Peyer's patch (tissue), 4 donors: Measurements from ENCODE around the gene FOXO6. TPM values are rescaled to one million over a fixed set of nuclear protein-coding genes. Genes with fewer than 3 reads are reported as not detected.

Experiments
- DNase-seq, 3 donors: peaks; one replicate each; pipeline ENCODE4 v3.0.0-alpha.2; 2017 to 2019
- H3K27ac ChIP-seq, 4 donors: fragments of 200-600 bp; sonication (generic); one replicate each; pipeline ENCODE4 v1.5.1; 2016 to 2019
- H3K27me3 ChIP-seq, 2 donors: fragments of 200-600 bp; sonication (generic); one replicate each; pipeline ENCODE4 v1.5.1; 2019
- H3K36me3 ChIP-seq, 3 donors: fragments of 200-600 bp; sonication (generic); one replicate each; pipeline ENCODE4 v1.5.1; 2016 to 2019
- H3K4me1 ChIP-seq, 4 donors: fragments of 200-600 bp; sonication (generic); one replicate each; pipeline ENCODE4 v1.5.1; 2016 to 2019
- H3K4me3 ChIP-seq, 4 donors: fragments of 200-600 bp; sonication (generic); 1 replicate in 3 of 4; 2 replicates in 1 of 4; pipeline ENCODE4 v1.5.1; 2016 to 2019; ENCODE audit warnings: mild to moderate bottlenecking in 1 of 4
- H3K9me3 ChIP-seq, 4 donors: fragments of 200-600 bp; sonication (generic); one replicate each; pipeline ENCODE4 v1.5.1; 2016 to 2019; ENCODE audit warnings: mild to moderate bottlenecking in 1 of 4
- CTCF ChIP-seq, 6 experiments: fragments of 450-650 bp in 4 of 6; fragments of 200-600 bp in 2 of 6; sonication (generic) in 1 of 6; IDR thresholded peaks; one replicate each; pipeline ENCODE4 v1.5.1; 2017 to 2019; ENCODE audit warnings: antibody characterized with exemption in 6 of 6, mild to moderate bottlenecking in 3 of 6, moderate library complexity in 1 of 6
- POLR2A ChIP-seq, 2 donors: fragments of 450-650 bp; IDR thresholded peaks; one replicate each; pipeline ENCODE4 v1.5.1; 2017; ENCODE audit warnings: antibody characterized with exemption in 2 of 2, mild to moderate bottlenecking in 2 of 2, moderate library complexity in 2 of 2
- total RNA-seq, 4 donors: library from RNA; depleted of rRNA; stranded (reverse); fragments of >200 nt; gene quantifications; one replicate each; pipeline ENCODE4 v1.1.0, GENCODE V29; 2016

The FOXO6 gene
- total RNA-seq, 4 donors from 2014 or later, result 0.53 to 1.1 TPM; not detected in 2

- H3K27ac ChIP-seq, result no peak overlapping the region
- no peak for DNase-seq
- H3K36me3 ChIP-seq, result no peaks in the 10 kb centered on the region
- H3K27me3 ChIP-seq, result peaks cover 0 to 3% of the 10 kb centered on the region in 2 donors
- peaks cover 6 to 32% (median 10%) of the 10 kb centered on the region in 4 donors for H3K4me1 ChIP-seq
- no peak overlapping the region for H3K4me3 ChIP-seq
- TF ChIP-seq POLR2A (IDR thresholded peaks at IDR 0.05) (no peak), CTCF (IDR thresholded peaks at IDR 0.05) (no peak)
- H3K9me3 ChIP-seq, result no peaks in the 10 kb centered on the region
These were observed 6.0 kb downstream of the FOXO6 start for GRCh38 chr1:41367288-41367642.

DNA sequence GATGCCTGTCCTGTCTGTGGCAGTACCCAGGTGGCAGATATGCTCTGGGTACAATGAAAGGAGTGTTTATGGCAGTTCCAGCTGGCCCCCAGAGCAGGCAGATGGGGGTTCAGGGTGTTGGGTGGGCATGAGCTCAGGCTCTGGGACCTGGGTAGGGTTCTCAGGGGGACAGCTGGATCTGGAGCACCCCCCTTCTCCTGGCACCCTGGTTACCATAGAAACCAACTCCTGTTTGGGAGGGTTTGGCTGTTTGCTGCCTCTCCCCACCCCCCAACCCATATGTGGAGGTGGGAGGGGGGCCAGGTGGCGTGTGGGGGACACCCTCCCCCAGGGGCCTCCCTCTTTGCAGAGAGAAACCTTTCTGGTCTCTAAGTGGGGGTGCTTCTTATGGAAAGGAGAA is 7.1 kb downstream of the FOXO6 start:
- Histone ChIP-seq H3K27me3 (no peaks in the 10 kb centered on the region), H3K4me3 (no peak overlapping the region), H3K4me1 (peaks cover 5 to 31% (median 8%) of the 10 kb centered on the region in 4 donors), H3K27ac (no peak overlapping the region), H3K9me3 (no peaks in the 10 kb centered on the region), H3K36me3 (no peaks in the 10 kb centered on the region)
- DNase-seq, result no peak
- TF ChIP-seq CTCF (IDR thresholded peaks at IDR 0.05) (no peak), POLR2A (IDR thresholded peaks at IDR 0.05) (no peak)

DNA sequence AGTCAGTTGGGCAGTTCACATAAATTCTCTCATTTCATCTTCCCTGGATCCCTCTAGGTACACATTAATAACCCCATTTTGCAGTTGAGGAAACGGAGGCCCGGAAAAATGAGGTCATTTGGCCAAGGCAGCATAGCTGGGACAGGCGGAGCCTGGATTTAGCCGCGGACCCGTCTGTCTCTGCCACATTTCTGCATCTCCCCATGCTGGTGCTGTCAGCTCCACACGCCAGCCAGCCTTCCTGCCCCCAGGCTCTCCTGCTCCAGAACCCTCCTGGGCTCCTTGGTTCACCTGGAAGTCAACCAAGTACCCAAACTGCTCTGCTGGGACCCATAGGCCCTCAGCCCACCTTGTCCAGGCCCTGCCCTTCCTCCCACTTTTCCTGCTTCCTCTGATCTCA is 7.6 kb downstream of the FOXO6 start:
- no peak overlapping the region for H3K27ac ChIP-seq
- H3K36me3 ChIP-seq, result no peaks in the 10 kb centered on the region
- H3K9me3 ChIP-seq, result no peaks in the 10 kb centered on the region
- DNase-seq, result no peak
- H3K27me3 ChIP-seq, result no peaks in the 10 kb centered on the region
- TF ChIP-seq CTCF (IDR thresholded peaks at IDR 0.05) (no peak), POLR2A (IDR thresholded peaks at IDR 0.05) (no peak)
- no peak overlapping the region for H3K4me3 ChIP-seq
- H3K4me1 ChIP-seq, result peaks cover 5 to 31% (median 8%) of the 10 kb centered on the region in 4 donors

- no peaks in the 10 kb centered on the region for H3K36me3 ChIP-seq
- peaks cover 5 to 31% (median 8%) of the 10 kb centered on the region in 4 donors for H3K4me1 ChIP-seq
- no peak overlapping the region for H3K4me3 ChIP-seq
- DNase-seq, result no peak
- H3K9me3 ChIP-seq, result no peaks in the 10 kb centered on the region
- TF ChIP-seq POLR2A (IDR thresholded peaks at IDR 0.05), result no peak
- TF ChIP-seq CTCF (IDR thresholded peaks at IDR 0.05), result no peak
- H3K27me3 ChIP-seq, result no peaks in the 10 kb centered on the region
- H3K27ac ChIP-seq, result no peak overlapping the region
These were observed 8.3 kb downstream of the FOXO6 start for GRCh38 chr1:41369531-41369930.

DNA sequence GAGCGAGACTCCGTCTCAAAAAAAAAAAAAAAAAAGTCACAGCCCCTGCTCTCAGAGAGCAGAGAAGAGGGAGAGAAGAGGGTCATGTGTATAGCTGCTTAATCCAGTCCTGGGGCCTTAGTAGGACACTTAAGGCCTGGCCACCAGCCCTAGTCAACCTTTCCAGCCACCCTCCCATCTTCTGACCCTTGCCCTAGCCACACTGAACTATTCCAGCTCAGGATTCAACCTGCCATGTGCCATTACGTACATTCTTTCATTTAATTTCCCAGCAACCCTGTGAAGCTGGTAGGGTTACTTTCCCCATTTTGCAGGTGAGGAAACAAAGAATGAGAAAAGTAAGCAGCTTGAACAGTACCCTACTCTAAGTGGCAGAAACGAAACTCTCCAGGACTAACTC is 9.0 kb downstream of the FOXO6 start:
- H3K36me3 ChIP-seq, result no peaks in the 10 kb centered on the region
- TF ChIP-seq POLR2A (IDR thresholded peaks at IDR 0.05) (no peak), CTCF (IDR thresholded peaks at IDR 0.05) (no peak)
- H3K4me3 ChIP-seq, result no peak overlapping the region
- H3K9me3 ChIP-seq, result no peaks in the 10 kb centered on the region
- no peaks in the 10 kb centered on the region for H3K27me3 ChIP-seq
- DNase-seq, result no peak
- H3K27ac ChIP-seq, result no peak overlapping the region
- H3K4me1 ChIP-seq, result peaks cover 5 to 31% (median 8%) of the 10 kb centered on the region in 4 donors
